ENCODE data around the gene LMO7. TPM values are rescaled to one million over a fixed set of nuclear protein-coding genes. Genes with fewer than 3 reads are reported as not detected.

The LMO7 gene
- total RNA-seq, 1 experiment from 2014 or later: 20.4 TPM

DNA sequence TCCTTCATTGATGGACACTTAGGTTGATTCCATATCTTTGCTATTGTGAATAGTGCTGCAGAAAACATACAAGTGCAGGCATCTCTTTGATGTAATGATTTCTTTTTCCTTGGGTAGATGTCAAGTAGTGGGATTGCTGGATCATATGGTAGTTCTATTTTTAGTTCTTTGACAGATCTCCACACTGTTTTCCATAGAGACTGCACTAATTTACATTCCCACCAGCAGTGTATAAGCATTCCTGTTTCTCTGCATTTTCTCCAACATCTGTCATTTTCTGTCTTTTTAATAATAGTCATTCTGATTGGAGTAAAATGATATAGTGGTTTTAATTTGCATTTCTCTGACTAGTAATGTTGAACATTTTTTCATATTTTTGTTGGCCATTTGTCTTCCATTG is 116.7 kb downstream of the LMO7 start:
- no peak overlapping the region for H4K5ac ChIP-seq (ENCODE audit: insufficient read length, low read depth, low read length)
- Mint-ChIP-seq H3K27ac (no peak overlapping the region), H3K27me3 (ENCODE audit: low read depth) (no peaks in the 10 kb centered on the region; the same call in 1 of the 2 replicates), H3K9me3 (peaks cover 10 to 11% of the 10 kb centered on the region in 2 experiments), H3K36me3 (ENCODE audit: insufficient read depth in 1 of 3, low read depth in 3 of 3) (peaks cover 10 to 16% (median 11%) of the 10 kb centered on the region in 3 experiments), H3K4me3 (no peak overlapping the region), H3K4me1 (peaks cover 3 to 8% of the 10 kb centered on the region in 2 experiments; a peak in 2 of 4 replicates)
- no peak overlapping the region for H3K4me2 ChIP-seq (ENCODE audit: insufficient read depth, insufficient read length, low read length)
- H4K8ac ChIP-seq (replicated peaks; ENCODE audit: insufficient read length, low read depth, low read length): no peak overlapping the region
- no peak overlapping the region for H2AK5ac ChIP-seq (ENCODE audit: insufficient read length, low read length)
- H3K56ac ChIP-seq (ENCODE audit: insufficient read length, low read depth, low read length): no peak overlapping the region
- H3K14ac ChIP-seq (ENCODE audit: insufficient read depth, low read length): no peak overlapping the region
- H2BK12ac ChIP-seq (ENCODE audit: insufficient read length, low read depth, low read length): no peak overlapping the region
- H3K27ac ChIP-seq (ENCODE audit: insufficient read length, low read depth, low read length): no peak overlapping the region
- no peaks in the 10 kb centered on the region for H3K27me3 ChIP-seq (ENCODE audit: insufficient read depth, low read length)
- H3K4me1 ChIP-seq (ENCODE audit: insufficient read depth, low read length): no peaks in the 10 kb centered on the region
- no peak overlapping the region for H2AFZ ChIP-seq (ENCODE audit: low read length)
- TF ChIP-seq, protein P1, sequence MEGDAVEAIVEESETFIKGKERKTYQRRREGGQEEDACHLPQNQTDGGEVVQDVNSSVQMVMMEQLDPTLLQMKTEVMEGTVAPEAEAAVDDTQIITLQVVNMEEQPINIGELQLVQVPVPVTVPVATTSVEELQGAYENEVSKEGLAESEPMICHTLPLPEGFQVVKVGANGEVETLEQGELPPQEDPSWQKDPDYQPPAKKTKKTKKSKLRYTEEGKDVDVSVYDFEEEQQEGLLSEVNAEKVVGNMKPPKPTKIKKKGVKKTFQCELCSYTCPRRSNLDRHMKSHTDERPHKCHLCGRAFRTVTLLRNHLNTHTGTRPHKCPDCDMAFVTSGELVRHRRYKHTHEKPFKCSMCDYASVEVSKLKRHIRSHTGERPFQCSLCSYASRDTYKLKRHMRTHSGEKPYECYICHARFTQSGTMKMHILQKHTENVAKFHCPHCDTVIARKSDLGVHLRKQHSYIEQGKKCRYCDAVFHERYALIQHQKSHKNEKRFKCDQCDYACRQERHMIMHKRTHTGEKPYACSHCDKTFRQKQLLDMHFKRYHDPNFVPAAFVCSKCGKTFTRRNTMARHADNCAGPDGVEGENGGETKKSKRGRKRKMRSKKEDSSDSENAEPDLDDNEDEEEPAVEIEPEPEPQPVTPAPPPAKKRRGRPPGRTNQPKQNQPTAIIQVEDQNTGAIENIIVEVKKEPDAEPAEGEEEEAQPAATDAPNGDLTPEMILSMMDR (conservative IDR thresholded peaks at IDR 0.05): no peak
- H3K23ac ChIP-seq (ENCODE audit: insufficient read length, low read depth, low read length): no peak overlapping the region
- H2BK120ac ChIP-seq (ENCODE audit: low read depth, low read length, poor library complexity, severe bottlenecking): no peak overlapping the region
- no peaks in the 10 kb centered on the region for H4K20me1 ChIP-seq (ENCODE audit: control insufficient read depth, insufficient read depth, insufficient read length)
- no peaks in the 10 kb centered on the region for H3K9me3 ChIP-seq (ENCODE audit: control insufficient read depth, low read depth, low read length)
- no peak overlapping the region for H3T11ph ChIP-seq (ENCODE audit: low read length)
- no peak overlapping the region for H3K18ac ChIP-seq (ENCODE audit: insufficient read length, low read depth, low read length)
- no peak overlapping the region for H3K4ac ChIP-seq (ENCODE audit: low read depth, low read length)
- no peaks in the 10 kb centered on the region for H3K23me2 ChIP-seq (ENCODE audit: insufficient read length, low read depth, low read length, poor library complexity, severe bottlenecking)
- DNase-seq: no peak
- no peaks in the 10 kb centered on the region for H3K79me1 ChIP-seq (ENCODE audit: insufficient read depth, low read depth, low read length, poor library complexity, severe bottlenecking)
- no peak overlapping the region for H4K91ac ChIP-seq (ENCODE audit: insufficient read length, low read depth, low read length)
- no peak overlapping the region for H3K9ac ChIP-seq (ENCODE audit: extremely low read depth, insufficient read length, low read length)
- no peak overlapping the region for H2BK20ac ChIP-seq (ENCODE audit: low read depth, low read length, poor library complexity, severe bottlenecking)
- H3K79me2 ChIP-seq (ENCODE audit: insufficient read depth, low read length): no peaks in the 10 kb centered on the region
- no peak overlapping the region for H2BK5ac ChIP-seq (ENCODE audit: insufficient read length, low read length)
- H2BK15ac ChIP-seq (ENCODE audit: low read depth, low read length): no peak overlapping the region
